ENCODE results near the gene NRP1. TPM values are rescaled to one million over a fixed set of nuclear protein-coding genes. Genes with fewer than 3 reads are reported as not detected.

NRP1 gene
- total and polyA plus RNA-seq, 2 of the 8 experiments (the other 6 are each of a cell fraction or from before 2014, with no cell fraction given): 1.2 to 2.1 TPM

- Histone ChIP-seq H2BK5ac (ENCODE audit: low read depth, low read length) (no peak overlapping the region), H3K9me3 (ENCODE audit: insufficient read depth in 2 of 2, low read depth in 1 of 2, low read length in 1 of 2) (no peaks in the 10 kb centered on the region), H2AFZ (ENCODE audit: low read length) (no peak overlapping the region), H3K27me3 (replicated peaks in 1 of 4; ENCODE audit: control insufficient read depth in 3 of 4, extremely low read depth in 1 of 4, insufficient read depth in 3 of 4, low read length in 3 of 4) (no peaks in the 10 kb centered on the region), H2BK120ac (replicated peaks; ENCODE audit: low read depth, low read length) (no peak overlapping the region), H4K5ac (ENCODE audit: insufficient read length, low read depth, low read length) (no peak overlapping the region), H3K23me2 (ENCODE audit: low read depth, low read length) (no peaks in the 10 kb centered on the region), H3K23ac (ENCODE audit: insufficient read length) (no peak overlapping the region), H3K79me2 (ENCODE audit: control insufficient read depth in 1 of 2, insufficient read depth in 2 of 2, low read length in 2 of 2) (no peaks in the 10 kb centered on the region), H3K79me1 (ENCODE audit: low read depth, low read length) (no peaks in the 10 kb centered on the region), H4K91ac (replicated peaks; ENCODE audit: insufficient read length, low read length) (no peak overlapping the region), H3K9ac (replicated peaks in 1 of 4; ENCODE audit: extremely low read depth in 1 of 4, low read depth in 3 of 4, low read length in 3 of 4) (no peak overlapping the region), H4K8ac (ENCODE audit: extremely low read depth, insufficient read depth, low read length) (no peak overlapping the region), H2BK20ac (ENCODE audit: low read length) (no peak overlapping the region), H4K20me1 (replicated peaks in 1 of 2; ENCODE audit: control insufficient read depth in 1 of 2, insufficient read depth in 2 of 2, low read length in 2 of 2) (no peaks in the 10 kb centered on the region), H3K4me3 (ENCODE audit: extremely low read depth in 1 of 4, insufficient read depth in 2 of 4, low read depth in 3 of 4, low read length in 4 of 4) (no peak overlapping the region), H3K4ac (replicated peaks; ENCODE audit: insufficient read length, low read depth, low read length) (no peak overlapping the region), H3K56ac (replicated peaks; ENCODE audit: insufficient read length, low read depth, low read length) (no peak overlapping the region), H3K27ac (ENCODE audit: low read depth, low read length) (no peak overlapping the region), H2BK12ac (ENCODE audit: low read depth, low read length) (no peak overlapping the region), H3K14ac (ENCODE audit: insufficient read length) (no peak overlapping the region), H3K4me1 (replicated peaks in 1 of 4; ENCODE audit: control insufficient read depth in 3 of 4, insufficient read depth in 4 of 4, low read length in 3 of 4) (peaks cover 0 to 3% (median 0%) of the 10 kb centered on the region in 4 experiments; a peak in 1 of 7 replicates), H3K4me2 (ENCODE audit: insufficient read depth in 1 of 2, low read depth in 2 of 2, low read length in 2 of 2) (no peak overlapping the region), H3K36me3 (ENCODE audit: control insufficient read depth in 2 of 4, insufficient read depth in 4 of 4, low read length in 3 of 4) (no peaks in the 10 kb centered on the region), H3K18ac (ENCODE audit: extremely low read depth, low read length) (no peak overlapping the region), H2AK5ac (ENCODE audit: low read depth, low read length) (no peak overlapping the region), H2BK15ac (ENCODE audit: low read length) (no peak overlapping the region)
- CTCF ChIA-PET (ENCODE audit: partially characterized antibody): interaction anchor here (0.6 kb wide), 1 partner anchor 571 kb away, joined by 3 read pairs; no protein-coding TSS in a partner anchor
- FAIRE-seq (no peak), DNase-seq (ENCODE audit: low read depth in 1 of 2, low spot score in 2 of 2) (no peak)
- POLR2A ChIA-PET (ENCODE audit: partially characterized antibody): no interaction called here
- WGBS, 2 experiments (ENCODE audit: extremely low coverage in 1 of 2, insufficient coverage in 1 of 2, insufficient read length in 1 of 2, insufficient replicate concordance in 2 of 2, low coverage in 1 of 2, low lambda C conversion rate in 2 of 2, missing lambda C conversion rate in 1 of 2): 89% methylated on average over 4 of the region's 4 CpGs; no CpG with 5 or more reads in 1 of the 2 experiments
- no peak for TF ChIP-seq BACH1 (IDR thresholded peaks at IDR 0.05; ENCODE audit: low read length)
- TF ChIP-seq TBP (IDR thresholded peaks at IDR 0.05; ENCODE audit: low read depth, low read length): no peak
- no peak for TF ChIP-seq TAF1 (IDR thresholded peaks at IDR 0.05; ENCODE audit: low read depth, low read length)
- no peak for TF ChIP-seq POLR2A (IDR thresholded peaks at IDR 0.05; ENCODE audit: control extremely low read depth in 1 of 2, low read depth in 2 of 2, low read length in 2 of 2)
- TF ChIP-seq ZNF274 (IDR thresholded peaks at IDR 0.05; ENCODE audit: borderline replicate concordance, extremely low read depth, low read length): no peak
- TF ChIP-seq ASH2L (IDR thresholded peaks at IDR 0.05; ENCODE audit: low read length): no peak
- TF ChIP-seq GABPA (IDR thresholded peaks at IDR 0.05; ENCODE audit: borderline replicate concordance, insufficient read depth, low read length): no peak
- no peak for TF ChIP-seq GTF2F1 (IDR thresholded peaks at IDR 0.05; ENCODE audit: borderline replicate concordance, low read depth, low read length)
- TF ChIP-seq SIRT6 (IDR thresholded peaks at IDR 0.05; ENCODE audit: low read length): no peak
- TF ChIP-seq SIX5 (IDR thresholded peaks at IDR 0.05; ENCODE audit: low read depth, low read length): no peak
- no peak for TF ChIP-seq POU5F1 (IDR thresholded peaks at IDR 0.05; ENCODE audit: low read depth, low read length)
- TF ChIP-seq CREB1 (IDR thresholded peaks at IDR 0.05): no peak
- TF ChIP-seq MAX (IDR thresholded peaks at IDR 0.05): no peak
- TF ChIP-seq CBX5 (IDR thresholded peaks at IDR 0.05; ENCODE audit: low read depth, low read length): no peak
- TF ChIP-seq SRF (IDR thresholded peaks at IDR 0.05; ENCODE audit: low read depth, low read length): no peak
These were observed 81.1 kb downstream of the NRP1 start for GRCh38 chr10:33253411-33253810.
